Muscle layer of colon (tissue), 2 donors: Measurements from ENCODE around the gene CCDC57.

ENCODE experiments used
- H3K27ac ChIP-seq: one replicate; pipeline ENCODE4 v1.7.0; 2013; ENCODE audit warnings: low read depth, mild to moderate bottlenecking, low read length, moderate library complexity
- H3K27me3 ChIP-seq, 2 donors: one replicate each; pipeline ENCODE4 v1.7.0; 2013; ENCODE audit warnings: low read length in 2 of 2, mild to moderate bottlenecking in 2 of 2; ENCODE audit not compliant: insufficient read depth in 2 of 2, control insufficient read depth in 1 of 2
- H3K36me3 ChIP-seq: one replicate; pipeline ENCODE4 v1.7.0; 2013; ENCODE audit warnings: mild to moderate bottlenecking, low read length; ENCODE audit not compliant: insufficient read depth
- H3K4me1 ChIP-seq: one replicate; pipeline ENCODE4 v1.7.0; 2013; ENCODE audit warnings: mild to moderate bottlenecking, low read length; ENCODE audit not compliant: insufficient read depth
- H3K4me3 ChIP-seq, 2 donors: one replicate each; pipeline ENCODE4 v1.7.0; 2013; ENCODE audit warnings: low read length in 2 of 2, low read depth in 1 of 2, mild to moderate bottlenecking in 1 of 2, moderate library complexity in 1 of 2
- H3K9ac ChIP-seq: one replicate; pipeline ENCODE4 v1.7.0; 2013; ENCODE audit warnings: low read length
- H3K9me3 ChIP-seq: one replicate; pipeline ENCODE4 v1.7.0; 2013; ENCODE audit warnings: mild to moderate bottlenecking, low read length
- donor health status: abdominal sarcoma.
- donor health status: Adenocarcinoma of cecum.

The CCDC57 gene

DNA sequence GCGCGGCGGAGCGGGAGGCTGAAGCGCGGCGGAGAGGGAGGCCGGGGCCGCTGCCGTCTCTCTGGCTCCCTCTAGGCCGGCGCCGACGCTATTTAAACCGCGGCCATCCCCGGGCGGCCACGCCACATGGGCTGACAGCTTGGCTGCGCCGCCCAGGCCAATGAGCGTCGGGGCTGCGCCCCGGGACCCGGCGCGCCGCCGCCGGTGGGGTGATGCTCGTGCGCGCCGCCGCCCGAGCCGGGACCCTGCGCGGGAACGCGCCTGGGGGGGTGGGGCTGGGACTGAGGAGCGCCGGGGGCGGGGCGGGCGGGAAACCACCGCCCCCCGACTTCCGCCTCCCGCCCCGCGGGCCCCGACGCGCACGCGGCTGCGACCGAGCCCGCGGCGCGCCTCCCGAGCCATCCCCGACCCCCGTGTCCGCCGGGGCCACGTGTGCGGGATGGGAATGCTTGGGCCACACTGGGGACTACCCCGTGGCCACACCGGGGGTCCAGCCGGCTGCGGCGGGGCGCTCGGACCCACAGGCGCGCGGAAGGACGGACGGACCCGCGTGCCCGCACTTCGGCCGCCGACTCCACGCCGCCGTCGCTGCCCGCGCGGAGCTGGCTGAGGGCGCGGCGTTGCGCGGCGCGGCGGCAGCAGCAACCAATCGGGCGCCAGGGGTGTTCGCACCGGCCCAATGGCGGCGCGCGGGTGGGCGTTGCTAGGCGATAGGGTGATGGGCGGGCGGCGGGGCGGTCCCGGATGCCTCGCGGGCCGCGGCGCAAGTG, 114.3 kb downstream of the CCDC57 start, which contains the start of gene FASN:
Gene FASN, minus strand, starts transcription at position 68 of the 770 bp plus-strand sequence. CDS start 1,791 bp downstream, outside the sequence.
- Histone ChIP-seq H3K27ac (peak within 1 kb of the TSS; percentile 95), H3K27me3 (no peaks in the 10 kb centered on the region), H3K9ac (peak within 1 kb of the TSS; percentile 15), H3K36me3 (peaks cover 6% of the 10 kb centered on the region), H3K4me1 (peaks cover 28% of the 10 kb centered on the region), H3K4me3 (peak within 1 kb of the TSS; percentile 66 to 74), H3K9me3 (no peaks in the 10 kb centered on the region)

DNA sequence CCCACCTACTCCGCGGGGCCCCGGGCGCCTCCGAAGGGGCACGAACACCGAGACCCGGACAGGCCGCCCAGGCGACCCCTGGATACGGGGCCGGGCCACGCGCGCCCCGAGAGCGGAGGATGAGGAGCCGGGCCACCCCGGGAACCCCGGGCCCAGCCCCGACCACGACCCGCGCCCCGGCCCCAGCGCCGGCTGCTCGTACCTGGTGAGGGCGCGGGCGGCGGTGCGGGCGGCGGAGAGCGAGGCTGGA, 114.8 kb downstream of the CCDC57 start:
- no peaks in the 10 kb centered on the region for H3K9me3 ChIP-seq
- H3K4me1 ChIP-seq: peaks cover 25% of the 10 kb centered on the region
- H3K4me3 ChIP-seq: peak overlapping the region; percentile 49 to 62
- H3K27ac ChIP-seq: peak overlapping the region; percentile 80
- no peak overlapping the region for H3K9ac ChIP-seq
- peaks cover 11% of the 10 kb centered on the region for H3K36me3 ChIP-seq
- H3K27me3 ChIP-seq: no peaks in the 10 kb centered on the region

DNA sequence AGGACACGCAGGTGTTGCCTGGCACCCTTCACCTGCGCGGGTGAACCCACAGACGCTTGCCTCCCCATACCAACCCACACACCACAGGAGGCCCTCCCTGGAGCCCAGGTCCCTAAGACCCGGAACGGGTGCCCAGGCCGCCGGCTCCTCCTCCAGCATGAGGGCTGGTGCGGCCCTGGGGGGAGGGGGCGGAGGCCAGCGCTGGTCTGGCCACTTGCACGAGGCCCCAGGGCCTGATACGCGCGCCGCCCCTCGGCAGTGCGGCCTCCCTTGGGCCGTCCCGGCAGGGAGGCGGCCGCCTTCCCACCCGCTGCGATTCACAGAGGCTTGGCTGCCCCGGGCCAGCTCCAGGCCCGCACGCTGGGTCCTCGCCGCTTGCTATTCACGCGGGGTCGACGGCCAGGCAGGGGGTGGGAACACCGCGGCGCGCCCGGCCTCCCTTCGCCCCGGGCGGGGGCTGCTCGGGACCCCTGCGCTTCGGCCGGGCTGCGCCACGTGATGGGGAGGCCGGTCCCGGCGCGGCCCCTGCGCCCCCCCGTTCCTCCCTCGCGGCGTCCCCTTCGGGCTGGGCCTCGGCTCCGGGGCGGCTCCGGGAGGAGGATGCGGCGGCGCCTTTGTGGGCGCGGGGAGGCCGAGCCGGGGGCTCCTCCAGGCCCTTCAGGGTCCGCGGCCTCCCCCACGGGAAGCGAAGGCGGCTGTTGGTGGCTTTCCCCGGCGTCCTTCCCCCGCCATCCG, 115.3 kb downstream of the CCDC57 start:
- Histone ChIP-seq H3K9me3 (no peaks in the 10 kb centered on the region), H3K27ac (peak overlapping the region; percentile 80), H3K4me1 (peaks cover 25% of the 10 kb centered on the region), H3K9ac (peak overlapping the region; percentile 15), H3K4me3 (peak overlapping the region; percentile 49 to 62), H3K36me3 (peaks cover 11% of the 10 kb centered on the region), H3K27me3 (no peaks in the 10 kb centered on the region)

DNA sequence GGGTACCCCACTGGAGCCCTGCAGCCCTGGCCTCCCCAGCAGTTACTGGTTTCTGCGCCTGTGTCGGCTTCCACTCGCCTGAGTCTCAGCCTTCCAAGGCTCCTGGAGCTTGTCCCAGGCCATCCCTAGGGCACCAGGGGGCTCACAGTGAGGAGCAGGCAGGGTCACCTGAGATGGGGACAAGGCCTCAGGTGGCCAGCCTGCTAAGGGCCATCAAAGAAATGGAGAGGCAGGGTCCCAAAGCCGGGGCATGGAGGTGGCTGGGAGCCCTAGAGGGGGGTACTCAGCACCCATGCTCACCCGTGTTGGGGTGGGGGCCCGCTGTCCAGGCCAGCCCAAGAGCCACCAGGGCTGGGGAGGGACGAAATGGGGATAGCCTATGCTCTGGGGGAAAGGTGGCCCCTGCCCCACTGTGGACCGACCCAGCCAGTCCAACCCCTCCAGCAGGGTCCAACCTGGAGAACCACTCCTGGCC, 115.9 kb downstream of the CCDC57 start:
- peak overlapping the region; percentile 80 for H3K27ac ChIP-seq
- H3K36me3 ChIP-seq: peaks cover 17% of the 10 kb centered on the region
- no peaks in the 10 kb centered on the region for H3K9me3 ChIP-seq
- no peaks in the 10 kb centered on the region for H3K27me3 ChIP-seq
- H3K4me1 ChIP-seq: peaks cover 25% of the 10 kb centered on the region
- H3K9ac ChIP-seq: peak overlapping the region; percentile 15
- H3K4me3 ChIP-seq: peak overlapping the region; percentile 49 to 62

GRCh38 chr17:82095777-82096708, 116.6 kb downstream of the CCDC57 start:
- Histone ChIP-seq H3K4me3 (no peak overlapping the region), H3K9ac (no peak overlapping the region), H3K4me1 (peaks cover 20% of the 10 kb centered on the region), H3K27me3 (no peaks in the 10 kb centered on the region), H3K27ac (no peak overlapping the region), H3K36me3 (peaks cover 22% of the 10 kb centered on the region), H3K9me3 (no peaks in the 10 kb centered on the region)

GRCh38 chr17:82094931-82095776, 117.5 kb downstream of the CCDC57 start:
- Histone ChIP-seq H3K4me1 (peaks cover 18% of the 10 kb centered on the region), H3K9me3 (no peaks in the 10 kb centered on the region), H3K36me3 (peaks cover 25% of the 10 kb centered on the region), H3K9ac (no peak overlapping the region), H3K4me3 (no peak overlapping the region), H3K27ac (no peak overlapping the region), H3K27me3 (no peaks in the 10 kb centered on the region)

DNA sequence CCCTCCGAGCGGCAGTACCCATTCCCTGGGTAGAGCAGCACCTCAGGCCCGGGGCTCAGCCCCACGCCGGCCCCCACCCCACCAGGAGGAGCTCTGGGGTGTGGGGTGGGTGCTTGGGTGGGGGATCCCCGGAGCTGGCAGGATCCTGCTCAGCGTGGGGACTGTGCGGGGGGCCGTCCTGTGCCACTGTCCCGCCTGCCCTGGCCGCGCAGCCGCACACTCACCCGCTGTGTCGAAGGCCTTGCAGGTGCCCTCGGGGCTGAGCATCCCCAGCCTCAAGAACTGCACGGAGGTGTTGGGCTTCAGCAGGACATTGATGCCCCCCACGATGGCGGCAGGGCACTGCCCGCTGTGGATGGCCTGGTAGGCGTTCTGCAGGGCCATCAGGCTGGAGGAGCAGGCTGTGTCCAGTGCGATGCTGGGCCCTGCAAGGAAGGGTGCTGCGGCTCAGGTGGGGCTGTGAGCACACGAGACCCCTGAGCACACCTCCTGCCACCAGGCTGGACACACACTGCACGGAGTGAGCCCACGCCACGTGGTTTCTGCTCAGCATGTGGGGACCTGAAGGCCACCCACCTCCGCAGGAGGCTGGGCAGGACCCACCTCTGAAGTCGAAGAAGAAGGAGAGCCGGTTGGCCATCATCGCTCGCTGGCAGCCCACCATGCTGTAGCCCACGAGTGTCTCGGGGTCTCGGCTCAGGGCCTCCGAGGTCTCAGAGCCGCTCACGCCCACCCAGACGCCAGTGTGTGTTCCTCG, 119.5 kb downstream of the CCDC57 start:
- H3K27me3 ChIP-seq: no peaks in the 10 kb centered on the region
- peaks cover 42% of the 10 kb centered on the region for H3K36me3 ChIP-seq
- H3K9ac ChIP-seq: no peak overlapping the region
- H3K27ac ChIP-seq: no peak overlapping the region
- no peaks in the 10 kb centered on the region for H3K9me3 ChIP-seq
- H3K4me1 ChIP-seq: peaks cover 10% of the 10 kb centered on the region
- H3K4me3 ChIP-seq: no peak overlapping the region

DNA sequence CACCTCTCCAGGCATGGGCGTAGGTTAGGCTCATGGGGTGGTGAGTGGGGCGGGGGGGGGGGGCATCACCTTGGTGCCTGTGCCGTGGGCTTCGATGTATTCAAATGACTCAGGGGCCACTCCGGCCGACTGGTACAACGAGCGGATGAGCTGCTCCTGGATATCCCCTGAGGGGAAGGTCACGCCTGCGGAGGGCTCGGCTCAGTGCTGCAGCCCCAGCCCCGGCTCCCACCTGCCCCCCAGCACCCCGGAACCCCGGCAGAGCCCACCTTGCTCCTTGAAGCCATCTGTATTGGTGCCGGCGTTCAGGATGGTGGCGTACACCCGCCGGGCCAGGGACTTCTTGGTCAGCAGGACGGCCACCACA, 120.0 kb downstream of the CCDC57 start:
- Histone ChIP-seq H3K27ac (no peak overlapping the region), H3K36me3 (peaks cover 48% of the 10 kb centered on the region), H3K9me3 (no peaks in the 10 kb centered on the region), H3K27me3 (no peaks in the 10 kb centered on the region), H3K9ac (no peak overlapping the region), H3K4me1 (peaks cover 10% of the 10 kb centered on the region), H3K4me3 (no peak overlapping the region)

GRCh38 chr17:82092094-82092586, 120.5 kb downstream of the CCDC57 start:
- H3K27ac ChIP-seq: no peak overlapping the region
- H3K4me1 ChIP-seq: peaks cover 9% of the 10 kb centered on the region
- no peak overlapping the region for H3K4me3 ChIP-seq
- H3K9me3 ChIP-seq: no peaks in the 10 kb centered on the region
- no peak overlapping the region for H3K9ac ChIP-seq
- H3K36me3 ChIP-seq: peaks cover 49% of the 10 kb centered on the region
- no peaks in the 10 kb centered on the region for H3K27me3 ChIP-seq
